A673 (cell line): ENCODE measurements around the gene FCN3. TPM values are rescaled to one million over a fixed set of nuclear protein-coding genes. Genes with fewer than 3 reads are reported as not detected.
A peak's percentile ranks its signal among the peaks of the same experiment; 100 is the strongest.

ENCODE experiments used
- BruUV-seq: library from RNA; stranded (reverse); fragments of 400-500 nt; replicated peaks from 2 replicates; lab custom pipeline; 2021; lab: Mats Ljungman, UMichigan
- CTCF ChIA-PET: fragments of 300-600 bp; sonication (Branson Sonifier 250); formaldehyde crosslinking; loops from one replicate; lab custom pipeline; 2022; ENCODE audit warnings: antibody characterized with exemption; lab: Charles Lee
- POLR2A ChIA-PET: fragments of 300-600 bp; sonication (Branson Sonifier 250); formaldehyde crosslinking; loops from one replicate; lab custom pipeline; 2022; ENCODE audit warnings: antibody characterized with exemption; ENCODE audit not compliant: low non-redundant PET; lab: Charles Lee
- DNase-seq: peaks from one replicate; pipeline ENCODE4 v3.0.0-alpha.2; 2015; ENCODE audit warnings: low spot score
- H3K27ac ChIP-seq: fragments of 200-600 bp; sonication (generic); 2 replicates; pipeline ENCODE4 v1.5.1; 2016; ENCODE audit warnings: mixed run types, low read depth, mild to moderate bottlenecking, mixed read lengths, antibody characterized with exemption, low read length; ENCODE audit not compliant: poor library complexity, severe bottlenecking
- H3K27me3 ChIP-seq: fragments of 200-600 bp; sonication (generic); replicated peaks from 2 replicates; pipeline ENCODE4 v1.6.1; 2017; ENCODE audit warnings: mixed run types, low read depth, mild to moderate bottlenecking, mixed read lengths, antibody characterized with exemption, low read length; ENCODE audit not compliant: insufficient read depth, poor library complexity
- H3K36me3 ChIP-seq: fragments of 200-600 bp; sonication (generic); 2 replicates; pipeline ENCODE4 v1.6.1; 2016; ENCODE audit warnings: mixed run types, mild to moderate bottlenecking, mixed read lengths, antibody characterized with exemption, low read length; ENCODE audit not compliant: insufficient read depth, poor library complexity, severe bottlenecking
- H3K4me1 ChIP-seq: fragments of 200-600 bp; sonication (generic); 2 replicates; pipeline ENCODE4 v1.6.1; 2017; ENCODE audit warnings: mixed run types, mild to moderate bottlenecking, mixed read lengths, antibody characterized with exemption, low read length; ENCODE audit not compliant: insufficient read depth, poor library complexity, severe bottlenecking
- H3K4me3 ChIP-seq: fragments of 200-600 bp; sonication (generic); 2 replicates; pipeline ENCODE4 v1.5.1; 2016; ENCODE audit warnings: low read depth, mixed run types, mild to moderate bottlenecking, mixed read lengths, low read length; ENCODE audit not compliant: poor library complexity, severe bottlenecking
- H3K9me3 ChIP-seq: fragments of 200-600 bp; sonication (generic); 2 replicates; pipeline ENCODE4 v1.6.1; 2016; ENCODE audit warnings: mixed run types, low read depth, mild to moderate bottlenecking, mixed read lengths, antibody characterized with exemption, low read length; ENCODE audit not compliant: poor library complexity, severe bottlenecking
- EZH2 ChIP-seq: fragments of 200-600 bp; sonication (generic); IDR thresholded peaks from 2 replicates; pipeline ENCODE4 v1.6.1; 2017; ENCODE audit warnings: borderline replicate concordance, low read depth, mild to moderate bottlenecking, mixed read lengths, antibody characterized with exemption, low read length; ENCODE audit not compliant: poor library complexity, severe bottlenecking
- intact Hi-C: fragments of 100-400 bp; cut with micrococcal nuclease; formaldehyde crosslinking; loops from one replicate; pipeline ENCODE4 v1.10.0; 2022; ENCODE audit not compliant: unreplicated experiment
- total RNA-seq: library from RNA; stranded (reverse); gene quantifications from 2 replicates; pipeline ENCODE4 v1.2.3, GENCODE V29; 2021
- TF ChIP-seq, protein P1 (sequence below): fragments of 300-800, 200-600 bp; sonication (generic); conservative IDR thresholded peaks from 2 replicates; pipeline ENCODE4 v1.5.1; 2017; ENCODE audit warnings: low read depth, mild to moderate bottlenecking, antibody characterized with exemption, low read length, moderate library complexity, mixed read lengths

FCN3 gene
- total RNA-seq, 1 experiment from 2014 or later: not detected

- ChIA-PET POLR2A (no interaction called here), CTCF (interaction anchor here (0.8 kb wide), 1 partner anchor 69 kb away, joined by 3 read pairs; no protein-coding TSS in a partner anchor)
- no TSS peak for BruUV-seq
- Histone ChIP-seq H3K27ac (no peak overlapping the region), H3K9me3 (no peaks in the 10 kb centered on the region), H3K4me1 (peaks cover 10% of the 10 kb centered on the region), H3K27me3 (no peaks in the 10 kb centered on the region), H3K36me3 (no peaks in the 10 kb centered on the region), H3K4me3 (no peak overlapping the region)
- intact Hi-C loops: no loop called here
- DNase-seq: no peak
- no peak for TF ChIP-seq EZH2
- TF ChIP-seq, protein P1, sequence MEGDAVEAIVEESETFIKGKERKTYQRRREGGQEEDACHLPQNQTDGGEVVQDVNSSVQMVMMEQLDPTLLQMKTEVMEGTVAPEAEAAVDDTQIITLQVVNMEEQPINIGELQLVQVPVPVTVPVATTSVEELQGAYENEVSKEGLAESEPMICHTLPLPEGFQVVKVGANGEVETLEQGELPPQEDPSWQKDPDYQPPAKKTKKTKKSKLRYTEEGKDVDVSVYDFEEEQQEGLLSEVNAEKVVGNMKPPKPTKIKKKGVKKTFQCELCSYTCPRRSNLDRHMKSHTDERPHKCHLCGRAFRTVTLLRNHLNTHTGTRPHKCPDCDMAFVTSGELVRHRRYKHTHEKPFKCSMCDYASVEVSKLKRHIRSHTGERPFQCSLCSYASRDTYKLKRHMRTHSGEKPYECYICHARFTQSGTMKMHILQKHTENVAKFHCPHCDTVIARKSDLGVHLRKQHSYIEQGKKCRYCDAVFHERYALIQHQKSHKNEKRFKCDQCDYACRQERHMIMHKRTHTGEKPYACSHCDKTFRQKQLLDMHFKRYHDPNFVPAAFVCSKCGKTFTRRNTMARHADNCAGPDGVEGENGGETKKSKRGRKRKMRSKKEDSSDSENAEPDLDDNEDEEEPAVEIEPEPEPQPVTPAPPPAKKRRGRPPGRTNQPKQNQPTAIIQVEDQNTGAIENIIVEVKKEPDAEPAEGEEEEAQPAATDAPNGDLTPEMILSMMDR: peak; percentile 35; the same call in 1 of the 2 replicates
Measured at GRCh38 chr1:27368869-27369582, 5.6 kb downstream of the FCN3 start.

GRCh38 chr1:27367160-27367650, 7.4 kb downstream of the FCN3 start:
- TF ChIP-seq, protein P1: no peak
- TF ChIP-seq EZH2: no peak
- H3K27ac ChIP-seq: no peak overlapping the region
- CTCF ChIA-PET: no interaction called here
- peak overlapping the region; percentile 59 for H3K4me3 ChIP-seq
- POLR2A ChIA-PET: no interaction called here
- intact Hi-C loops: no loop called here
- H3K27me3 ChIP-seq: no peaks in the 10 kb centered on the region
- H3K36me3 ChIP-seq: no peaks in the 10 kb centered on the region
- H3K4me1 ChIP-seq: peaks cover 10% of the 10 kb centered on the region
- DNase-seq: no peak
- H3K9me3 ChIP-seq: no peaks in the 10 kb centered on the region
- no TSS peak for BruUV-seq

DNA sequence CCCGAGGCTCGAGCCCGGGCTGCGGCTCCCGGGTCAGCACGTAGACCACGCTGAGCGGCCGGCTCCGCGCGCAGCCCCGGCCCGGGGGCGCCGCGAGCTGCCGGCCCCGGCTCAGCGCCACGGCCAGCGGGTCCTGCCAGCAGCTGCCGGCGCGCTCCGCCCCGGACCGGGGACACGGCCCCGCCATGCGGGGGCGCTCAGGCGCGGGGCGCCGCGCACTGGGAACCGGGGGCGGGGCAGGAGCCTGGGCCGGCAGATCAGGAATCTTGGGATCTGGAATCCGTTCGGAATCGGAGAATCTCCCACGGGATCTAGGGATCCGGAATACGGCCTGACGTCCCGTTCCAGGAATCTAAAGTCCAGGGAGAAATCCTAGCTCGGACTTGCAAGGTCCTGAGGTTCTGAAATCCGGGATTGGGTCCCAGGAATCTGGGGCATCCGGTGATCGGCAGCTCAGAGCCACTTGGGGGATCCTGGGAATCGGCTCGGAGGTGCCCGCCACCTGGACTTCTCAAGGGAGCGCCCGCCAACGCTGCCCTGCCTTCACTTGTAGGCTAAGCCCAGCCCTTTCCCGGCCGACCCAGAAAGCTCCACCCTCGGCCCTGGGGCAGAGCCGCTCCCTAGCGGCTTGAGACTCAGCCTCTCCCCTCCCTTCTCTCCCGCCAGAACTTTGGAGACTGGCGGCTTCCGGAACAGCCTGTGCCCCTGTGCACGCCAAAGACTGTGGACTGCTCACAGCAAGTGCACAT, 8.0 kb downstream of the FCN3 start, which contains the start of gene MAP3K6:
Gene MAP3K6 (minus strand): TSS at position 551 of the 749 bp plus-strand sequence. CDS start 364 bp downstream, at position 187.
- BruUV-seq: no TSS peak
- DNase-seq: peak; percentile 84
- H3K27me3 ChIP-seq: no peaks in the 10 kb centered on the region
- H3K4me1 ChIP-seq: peaks cover 10% of the 10 kb centered on the region
- no peaks in the 10 kb centered on the region for H3K9me3 ChIP-seq
- POLR2A ChIA-PET: no interaction called here
- H3K4me3 ChIP-seq: peak within 1 kb of the TSS; percentile 59
- CTCF ChIA-PET: interaction anchor here (0.5 to 1.7 kb wide), 4 partner anchors 9 to 1370 kb away, joined by 3 to 6 read pairs (median 4); partner anchors contain the start of gene YTHDF2
- TF ChIP-seq, protein P1: peak; percentile 39
- TF ChIP-seq EZH2: no peak
- intact Hi-C loops: no loop called here
- no peaks in the 10 kb centered on the region for H3K36me3 ChIP-seq
- H3K27ac ChIP-seq: peak within 1 kb of the TSS; percentile 8
